ENCODE measurements around the gene ANKRD65. TPM values are rescaled to one million over a fixed set of nuclear protein-coding genes. Genes with fewer than 3 reads are reported as not detected.

Gene ANKRD65
- total RNA-seq, 2 experiments from 2014 or later = not detected

GRCh38 chr1:1380860-1381259 is 40.2 kb downstream of the ANKRD65 start:
- POLR2A ChIA-PET = interaction anchor here (1.1 to 1.4 kb wide), 3 partner anchors 11 to 19 kb away, joined by 3 to 4 read pairs (median 3); no protein-coding TSS in a partner anchor
- peaks cover 2% of the 10 kb centered on the region for H3K36me3 Mint-ChIP-seq (ENCODE audit: low read depth)
- no peaks in the 10 kb centered on the region for H3K27me3 Mint-ChIP-seq
- no peak overlapping the region for H3K4me3 Mint-ChIP-seq
- no peaks in the 10 kb centered on the region for H3K9me3 Mint-ChIP-seq
- TF ChIP-seq CTCF (IDR thresholded peaks at IDR 0.05) = no peak
- H3K27ac Mint-ChIP-seq = no peak overlapping the region
- CTCF ChIA-PET = no interaction called here
- intact Hi-C loops (cut with micrococcal nuclease) = no loop called here
- H3K4me1 Mint-ChIP-seq (ENCODE audit: low read depth) = peaks cover 4% of the 10 kb centered on the region
- ATAC-seq (no peak), DNase-seq (no peak)

- Mint-ChIP-seq H3K9me3 (no peaks in the 10 kb centered on the region), H3K36me3 (ENCODE audit: low read depth) (peaks cover 9% of the 10 kb centered on the region), H3K27ac (no peak overlapping the region), H3K4me1 (ENCODE audit: low read depth) (peaks cover 15% of the 10 kb centered on the region), H3K4me3 (no peak overlapping the region), H3K27me3 (no peaks in the 10 kb centered on the region)
- ChIA-PET POLR2A (interaction anchor here (1.1 to 1.2 kb wide), 2 partner anchors 12 to 22 kb away, joined by 3 to 4 read pairs; partner anchors contain the start of gene CCNL2), CTCF (interaction anchor here (1.5 to 1.8 kb wide), 3 partner anchors 22 to 255 kb away, joined by 3 to 6 read pairs (median 6); partner anchors contain the start of gene CCNL2)
- ATAC-seq (no peak), DNase-seq (no peak)
- TF ChIP-seq CTCF (IDR thresholded peaks at IDR 0.05) = no peak
- intact Hi-C loops (cut with micrococcal nuclease) = no loop called here
These were observed 43.4 kb downstream of the ANKRD65 start for GRCh38 chr1:1377540-1378205.

- Mint-ChIP-seq H3K4me3 (peak overlapping the region; percentile 86), H3K36me3 (ENCODE audit: low read depth) (peaks cover 9% of the 10 kb centered on the region), H3K4me1 (ENCODE audit: low read depth) (peaks cover 21% of the 10 kb centered on the region), H3K27me3 (no peaks in the 10 kb centered on the region), H3K9me3 (no peaks in the 10 kb centered on the region), H3K27ac (peak overlapping the region; percentile 43)
- no peak for ATAC-seq
- DNase-seq = no peak
- ChIA-PET CTCF (no interaction called here), POLR2A (interaction anchor here (1.2 to 3.1 kb wide), 2 partner anchors 23 kb away, joined by 4 to 24 read pairs; partner anchors contain the start of gene CCNL2)
- TF ChIP-seq CTCF (IDR thresholded peaks at IDR 0.05) = no peak
- intact Hi-C loops (cut with micrococcal nuclease) = no loop called here
These were observed 44.4 kb downstream of the ANKRD65 start for GRCh38 chr1:1376551-1377226.

- Mint-ChIP-seq H3K36me3 (ENCODE audit: low read depth) (peaks cover 9% of the 10 kb centered on the region), H3K27me3 (no peaks in the 10 kb centered on the region), H3K4me3 (peak within 1 kb of the TSS; percentile 86), H3K9me3 (no peaks in the 10 kb centered on the region), H3K27ac (peak within 1 kb of the TSS; percentile 96), H3K4me1 (ENCODE audit: low read depth) (peaks cover 31% of the 10 kb centered on the region)
- DNase-seq (peak; percentile 99), ATAC-seq (peak; percentile 91)
- ChIA-PET CTCF (interaction anchor here (1.0 to 2.3 kb wide), 5 partner anchors 24 to 260 kb away, joined by 3 to 12 read pairs (median 4); partner anchors contain the start of gene CCNL2), POLR2A (interaction anchor here (0.6 to 3.1 kb wide), 13 partner anchors 11 to 362 kb away, joined by 3 to 24 read pairs (median 4); partner anchors contain the start of genes CCNL2, ISG15 and MRPL20)
- no peak for TF ChIP-seq CTCF (IDR thresholded peaks at IDR 0.05)
- intact Hi-C loops (cut with micrococcal nuclease) = no loop called here
These were observed 46.0 kb downstream of the ANKRD65 start, which contains the start of gene AURKAIP1 for GRCh38 chr1:1374929-1375662. Gene AURKAIP1 (minus strand): TSS chr1:1375207. CDS start chr1:1374756, 451 bp downstream.
